22Rv1 (cell line): Measurements from ENCODE around the gene UHRF1.

Source experiments
- CTCF ChIP-seq: fragments of 450-650 bp; IDR thresholded peaks from 2 replicates; pipeline ENCODE4 v1.5.1; 2017; ENCODE audit warnings: mild to moderate bottlenecking
- ZFX ChIP-seq: fragments of 450-650 bp; IDR thresholded peaks from 2 replicates; pipeline ENCODE4 v1.6.1; 2017; ENCODE audit warnings: antibody characterized with exemption, borderline replicate concordance

GRCh38 chr19:4891066-4891465, 18.2 kb upstream of the UHRF1 start:
- TF ChIP-seq CTCF, result no peak
- TF ChIP-seq ZFX, result no peak
